Fibroblast of the aortic adventitia (primary cell): ENCODE measurements around the gene CST8. TPM values are rescaled to one million over a fixed set of nuclear protein-coding genes. Genes with fewer than 3 reads are reported as not detected.

ENCODE experiments used
- DNase-seq: peaks from one replicate; pipeline ENCODE4 v3.0.0-alpha.2; 2010; ENCODE audit warnings: low read depth
- H3K4me3 ChIP-seq: 2 replicates; pipeline ENCODE4 v1.5.1; 2011; ENCODE audit warnings: low read depth, mild to moderate bottlenecking, control low read depth, low read length, moderate library complexity
- small RNA-seq: library from RNA; depleted of rRNA; stranded (forward); fragments of <200 nt; gene quantifications from one replicate; pipeline ENCODE3, GENCODE V24; 2012
- total RNA-seq: library from RNA; depleted of rRNA; stranded (reverse); fragments of >200 nt; gene quantifications from 2 replicates; pipeline ENCODE4 v1.2.3, GENCODE V29; 2012; ENCODE audit warnings: low replicate concordance
- TF ChIP-seq, protein P1 (sequence below): IDR thresholded peaks from 2 replicates; pipeline ENCODE4 v1.5.1; 2011; ENCODE audit warnings: mild to moderate bottlenecking, low read length, control low read depth, inconsistent platforms; ENCODE audit not compliant: insufficient read depth

Gene CST8
- total RNA-seq, 1 donor: not detected

DNA sequence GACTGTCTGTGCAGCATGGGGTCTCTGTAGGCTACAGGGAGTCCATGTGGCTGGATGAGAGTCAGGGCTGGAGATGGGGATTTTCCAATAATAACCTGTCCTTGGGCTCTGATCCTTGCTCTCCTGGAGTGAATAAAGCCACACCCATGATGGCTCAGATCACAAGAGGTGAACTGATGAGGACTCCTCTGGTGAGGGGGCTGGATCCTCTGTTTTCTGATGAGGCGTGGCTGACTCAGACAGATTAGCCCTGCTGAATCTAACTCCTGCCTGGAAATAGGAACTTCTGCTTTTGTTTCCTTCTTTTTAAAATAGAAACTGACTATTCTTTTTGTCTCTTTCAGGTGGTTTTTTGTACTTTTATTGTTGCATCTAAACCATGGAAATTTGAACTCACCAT is 50.4 kb downstream of the CST8 start:
- no peak for DNase-seq
- TF ChIP-seq, protein P1, sequence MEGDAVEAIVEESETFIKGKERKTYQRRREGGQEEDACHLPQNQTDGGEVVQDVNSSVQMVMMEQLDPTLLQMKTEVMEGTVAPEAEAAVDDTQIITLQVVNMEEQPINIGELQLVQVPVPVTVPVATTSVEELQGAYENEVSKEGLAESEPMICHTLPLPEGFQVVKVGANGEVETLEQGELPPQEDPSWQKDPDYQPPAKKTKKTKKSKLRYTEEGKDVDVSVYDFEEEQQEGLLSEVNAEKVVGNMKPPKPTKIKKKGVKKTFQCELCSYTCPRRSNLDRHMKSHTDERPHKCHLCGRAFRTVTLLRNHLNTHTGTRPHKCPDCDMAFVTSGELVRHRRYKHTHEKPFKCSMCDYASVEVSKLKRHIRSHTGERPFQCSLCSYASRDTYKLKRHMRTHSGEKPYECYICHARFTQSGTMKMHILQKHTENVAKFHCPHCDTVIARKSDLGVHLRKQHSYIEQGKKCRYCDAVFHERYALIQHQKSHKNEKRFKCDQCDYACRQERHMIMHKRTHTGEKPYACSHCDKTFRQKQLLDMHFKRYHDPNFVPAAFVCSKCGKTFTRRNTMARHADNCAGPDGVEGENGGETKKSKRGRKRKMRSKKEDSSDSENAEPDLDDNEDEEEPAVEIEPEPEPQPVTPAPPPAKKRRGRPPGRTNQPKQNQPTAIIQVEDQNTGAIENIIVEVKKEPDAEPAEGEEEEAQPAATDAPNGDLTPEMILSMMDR: no peak
- no peak overlapping the region for H3K4me3 ChIP-seq

DNA sequence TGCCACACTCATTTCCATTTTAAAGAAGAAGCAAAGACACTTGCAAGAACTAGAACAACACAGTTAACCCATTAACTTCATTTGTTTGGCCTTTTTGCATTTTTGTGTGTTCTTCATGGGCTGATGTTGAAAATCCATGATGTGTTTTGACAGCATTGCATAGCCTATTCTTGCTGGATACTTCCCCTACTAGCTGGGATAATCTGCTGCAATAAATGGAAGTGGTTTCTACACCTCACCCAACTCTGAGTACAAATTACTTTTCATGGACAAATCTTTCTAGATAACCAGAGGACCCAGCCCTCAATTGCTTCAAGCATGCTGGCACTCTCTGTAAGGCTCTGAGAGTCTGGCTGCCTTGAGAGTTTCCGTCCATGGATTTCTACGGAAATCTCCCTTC is 50.9 kb downstream of the CST8 start:
- DNase-seq: no peak
- no peak overlapping the region for H3K4me3 ChIP-seq
- TF ChIP-seq, protein P1: no peak

DNA sequence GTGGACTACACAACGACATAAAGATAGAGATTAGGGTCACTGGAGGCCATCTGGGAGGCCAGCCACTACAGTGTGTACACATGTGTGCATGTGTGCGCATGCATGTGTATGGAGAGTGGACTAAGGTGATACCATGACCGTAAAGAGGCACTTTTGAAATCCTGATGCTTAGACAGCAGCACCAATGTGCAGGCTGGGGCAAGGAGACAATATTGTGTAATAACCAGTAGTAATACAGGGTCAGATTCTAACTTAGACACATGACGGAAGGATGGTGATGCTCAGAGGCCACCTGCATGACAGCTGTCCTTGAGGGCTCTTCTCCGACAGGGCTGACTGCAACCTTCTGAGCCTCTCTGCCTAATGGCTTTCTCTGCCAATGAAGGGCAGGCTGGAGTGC is 51.9 kb downstream of the CST8 start:
- H3K4me3 ChIP-seq: no peak overlapping the region
- TF ChIP-seq, protein P1: no peak
- DNase-seq: no peak

DNA sequence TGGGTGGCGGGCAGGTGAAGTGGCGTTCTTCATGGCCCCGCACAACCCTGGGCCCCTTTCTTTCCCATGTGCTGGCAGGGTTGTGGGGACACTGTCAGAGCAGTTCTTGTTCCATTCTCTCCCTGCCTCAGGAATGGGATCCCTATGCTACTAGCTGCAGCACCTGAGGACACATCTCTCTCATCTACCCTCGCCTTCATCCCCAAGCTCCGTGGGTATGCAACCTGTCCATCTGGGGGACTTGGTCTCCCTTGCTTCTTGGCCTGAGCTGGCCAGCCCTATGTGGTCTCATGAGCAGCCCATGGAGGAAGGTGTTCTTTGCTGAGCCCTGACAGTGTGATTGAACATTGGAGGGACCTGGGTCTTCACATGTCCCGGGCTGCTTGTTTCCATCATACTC is 53.2 kb downstream of the CST8 start:
- no peak overlapping the region for H3K4me3 ChIP-seq
- DNase-seq: no peak
- TF ChIP-seq, protein P1: no peak

Small RNA genes within 50 kb of the gene (small RNA-seq; reads per million reads assigned to genes)
- not detected for gene RF00019

Other genes with a start within 250 kb of the CST8 start
- 11.4 and 30.8 TPM in 2 replicates for gene NXT1, start 140.3 kb upstream of the CST8 start, total RNA-seq
- 11.7 and 12.6 TPM in 2 replicates for gene GZF1, start 128.9 kb upstream of the CST8 start, total RNA-seq
- 7.4 and 13.6 TPM in 2 replicates for gene NAPB, start 69.6 kb upstream of the CST8 start, total RNA-seq
- not detected in 2 replicates for gene CSTL1, start 51.4 kb upstream of the CST8 start, total RNA-seq
- gene CST11, start 38.2 kb upstream of the CST8 start, total RNA-seq: not detected in 2 replicates
- gene CST9L, start 77.4 kb downstream of the CST8 start, total RNA-seq: not detected in 2 replicates
- not detected in 2 replicates for gene CST9, start 114.8 kb downstream of the CST8 start, total RNA-seq
- 246 and 355 TPM in 2 replicates for gene CST3, start 146.8 kb downstream of the CST8 start, total RNA-seq
- not detected in 2 replicates for gene CST4, start 197.9 kb downstream of the CST8 start, total RNA-seq